Brain pericyte (primary cell): ENCODE measurements around the gene IFNAR2.
"Not testable (repeated sequence)": the region's sequence is repeated elsewhere in the genome, so short reads cannot be mapped to it uniquely, and the experiment has no call there.

Experiments
- DNase-seq: peaks from one replicate; pipeline ENCODE4 v3.0.0-alpha.2; 2012; ENCODE audit warnings: low read depth, low spot score

Gene IFNAR2

DNA sequence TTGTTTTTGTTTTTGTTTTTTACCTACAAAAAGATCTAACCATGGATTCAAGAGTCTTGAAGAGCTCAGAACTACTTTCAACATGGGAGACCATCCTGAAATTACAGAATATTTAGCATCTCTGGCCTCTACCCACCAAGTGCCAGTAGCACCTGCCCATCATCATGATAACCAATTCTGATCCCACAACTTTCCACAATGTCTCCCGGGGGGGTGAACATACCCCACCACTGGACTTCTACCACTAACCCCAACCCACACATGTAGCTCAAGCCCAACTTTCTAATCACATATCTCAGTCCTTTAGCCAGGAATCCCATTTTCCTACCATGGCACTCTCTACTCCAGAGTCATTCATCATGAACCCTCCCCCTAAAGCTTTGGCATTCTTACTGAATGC lies 15.7 kb upstream of the IFNAR2 start:
- DNase-seq: no peak

DNA sequence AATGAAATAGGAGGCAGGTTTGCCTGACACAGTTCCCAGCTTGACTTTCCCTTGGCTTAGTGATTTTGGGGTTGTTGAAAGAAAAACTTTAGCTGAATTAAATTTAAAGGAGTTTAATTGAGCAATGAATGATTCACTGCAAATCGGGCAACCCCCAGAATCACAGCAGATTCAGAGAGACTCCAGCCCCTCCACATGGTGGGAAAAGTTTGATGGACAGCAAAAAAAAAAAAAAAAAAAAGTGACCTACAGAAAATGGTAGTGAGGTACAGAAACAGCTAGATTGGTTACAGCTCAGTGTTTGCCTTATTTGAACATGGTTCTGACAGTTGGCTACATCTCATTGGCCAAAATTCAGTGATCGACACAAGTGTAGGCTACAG lies 12.6 kb upstream of the IFNAR2 start:
- no peak for DNase-seq

DNA sequence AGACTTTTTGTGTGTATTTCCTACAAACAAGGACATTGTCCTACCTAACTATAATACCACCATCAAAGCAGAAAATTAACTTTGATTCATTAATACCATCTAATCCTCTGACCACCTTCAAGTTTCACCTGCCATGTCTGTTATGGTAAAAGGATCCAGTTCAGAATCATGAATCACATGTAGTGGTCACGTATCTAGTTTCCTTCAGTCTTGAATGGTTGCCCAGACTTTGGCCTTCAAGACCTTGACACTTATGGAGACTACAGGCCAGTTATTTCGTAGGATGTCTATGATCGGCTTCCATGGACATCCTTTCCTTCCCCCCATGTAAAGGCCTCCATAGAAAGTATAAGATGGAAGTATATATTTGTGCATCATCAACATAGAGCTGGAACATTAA lies 10.4 kb upstream of the IFNAR2 start:
- DNase-seq: no peak

DNA sequence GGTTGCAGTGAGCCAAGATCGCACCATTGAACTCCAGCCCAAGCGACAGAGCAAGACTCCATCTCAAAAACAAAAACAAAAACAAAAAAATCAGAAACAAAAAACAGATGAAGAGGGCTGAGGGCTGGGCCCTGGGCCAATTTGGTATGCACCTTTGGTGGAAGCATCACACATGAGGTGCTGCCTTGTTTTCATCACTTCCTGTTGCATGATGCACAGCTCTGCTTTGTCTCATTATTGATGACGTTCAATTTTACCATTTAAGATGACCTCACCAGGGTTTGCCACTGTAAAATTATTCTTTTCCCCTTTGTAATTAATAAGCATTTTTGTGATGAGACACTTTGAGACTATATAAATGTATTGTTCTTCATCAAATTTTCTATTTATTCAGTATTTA lies 9.8 kb upstream of the IFNAR2 start:
- DNase-seq: no peak

DNA sequence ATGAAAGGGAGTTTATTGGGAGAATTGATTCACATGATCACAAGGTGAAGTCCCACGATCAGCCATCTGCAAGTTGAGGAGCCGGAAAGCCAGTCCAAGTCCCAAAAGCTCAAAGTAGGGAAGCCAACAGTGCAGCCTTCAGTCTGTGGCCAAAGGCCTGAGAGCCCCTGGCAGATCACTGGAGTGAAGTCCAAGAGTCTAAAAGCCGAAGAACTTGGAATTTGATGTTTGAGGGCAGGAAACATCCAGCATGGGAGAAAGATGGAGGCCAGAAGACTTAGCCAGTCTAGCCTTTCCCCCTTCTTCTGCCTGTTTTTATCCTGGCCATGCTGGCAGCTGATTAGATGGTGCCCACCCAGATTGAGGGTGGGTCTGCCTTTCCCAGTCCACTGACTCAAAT lies 4.4 kb upstream of the IFNAR2 start:
- DNase-seq: not testable (repeated sequence)

DNA sequence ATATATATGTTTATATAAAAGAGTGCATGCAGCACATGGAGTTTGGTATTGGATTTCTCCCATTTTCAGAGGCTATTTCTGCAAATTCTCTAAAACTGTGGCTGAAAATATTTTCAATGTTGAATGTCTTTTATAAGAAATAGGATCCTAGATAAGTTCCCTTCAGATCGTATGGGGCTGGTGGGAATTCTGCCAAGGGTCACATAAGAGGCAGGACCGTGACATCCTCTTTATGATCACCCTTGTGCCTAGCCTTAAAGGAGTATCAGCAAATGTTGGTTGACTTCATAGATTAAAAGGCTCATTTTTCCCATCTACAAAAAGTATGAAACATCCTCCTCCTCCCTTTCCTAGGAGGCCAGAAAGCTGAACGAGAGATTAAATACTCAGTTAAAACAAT lies 1.3 kb upstream of the IFNAR2 start:
- DNase-seq: no peak

DNA sequence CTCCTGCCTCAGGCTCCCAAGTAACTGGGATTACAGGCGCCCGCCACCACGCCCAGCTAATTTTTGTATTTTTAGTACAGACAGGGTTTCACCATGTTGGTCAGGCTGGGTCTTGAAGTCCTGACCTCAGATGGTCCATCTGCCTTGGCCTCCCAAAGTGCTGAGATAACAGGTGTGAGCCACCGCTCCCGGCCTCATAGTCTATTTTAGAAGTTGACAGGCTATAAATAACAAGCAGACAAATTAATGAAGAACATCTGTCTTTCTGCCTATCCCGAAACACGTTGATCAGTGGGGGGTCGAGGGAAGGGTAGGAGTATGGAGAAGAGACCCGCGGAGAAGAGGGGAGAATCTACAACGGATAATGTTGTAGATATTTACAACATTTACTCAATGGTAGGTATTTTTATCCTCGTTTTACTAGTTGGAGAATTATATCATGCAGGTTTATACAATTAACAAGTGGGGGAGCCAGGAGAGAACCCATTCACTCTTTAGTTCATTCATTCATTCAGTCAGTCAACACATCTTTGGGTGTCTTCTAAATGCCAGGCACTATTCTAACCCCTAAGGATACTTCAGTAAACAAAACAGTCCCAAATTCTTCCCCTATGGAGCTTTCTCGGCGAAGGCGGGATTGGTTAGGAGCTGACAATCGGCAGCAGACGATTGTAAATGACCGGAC lies 497 bp upstream of the IFNAR2 start:
- no peak for DNase-seq

DNA sequence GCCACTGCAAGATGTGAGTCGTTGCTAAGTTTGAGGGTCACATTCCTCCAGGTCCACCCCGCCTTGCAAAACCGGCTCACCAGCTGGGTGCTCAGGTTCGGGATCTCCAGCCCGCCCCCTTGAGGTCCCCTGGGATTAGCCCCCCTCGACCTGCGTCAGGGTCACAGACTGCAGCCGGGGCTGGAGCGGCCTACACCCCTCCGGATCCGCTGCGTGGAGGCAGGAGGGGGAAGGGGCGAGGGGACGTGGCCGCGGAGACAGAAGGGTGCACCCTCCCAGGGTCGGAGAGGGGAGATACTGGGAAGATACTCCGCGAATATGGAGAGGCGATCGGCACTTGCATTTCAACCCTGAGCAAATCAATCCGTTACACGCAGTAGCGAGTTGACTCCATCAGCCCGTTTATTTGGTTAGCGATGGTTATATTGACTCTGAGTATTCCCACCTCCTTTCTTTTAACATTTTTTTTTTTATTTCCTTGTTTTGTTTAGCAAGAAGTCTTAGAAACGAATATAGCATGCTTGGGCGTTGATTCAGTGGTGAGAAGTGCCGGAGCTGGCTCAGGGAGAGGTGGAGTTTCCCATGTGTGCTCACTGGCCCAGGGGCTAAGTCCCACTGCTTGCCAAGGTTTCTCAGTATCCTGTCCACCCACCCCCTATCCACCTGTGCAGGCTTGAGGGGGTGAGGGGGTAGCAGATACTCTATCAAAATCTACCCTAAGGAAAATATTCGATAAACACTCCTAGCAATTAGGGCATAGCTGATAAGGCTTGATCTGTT lies 997 bp downstream of the IFNAR2 start:
- DNase-seq: no peak

DNA sequence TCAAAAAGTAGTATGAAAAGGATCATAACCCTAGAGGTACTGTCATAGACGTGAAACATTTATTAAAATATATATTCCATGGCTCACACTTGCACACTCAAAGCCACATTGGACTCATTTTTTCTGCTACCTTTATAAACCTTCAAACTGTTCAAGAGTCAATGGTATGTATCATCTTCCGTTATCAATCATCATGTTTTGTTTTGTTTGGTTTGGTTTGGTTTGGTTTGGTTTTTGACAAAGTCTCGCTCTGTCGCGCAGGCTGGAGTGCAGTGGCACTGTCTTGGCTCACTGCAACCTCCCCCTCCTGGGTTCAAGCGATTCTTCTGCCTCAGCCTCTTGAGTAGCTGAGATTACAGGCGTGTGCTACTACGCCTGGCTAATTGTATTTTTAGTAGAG lies 1.8 kb downstream of the IFNAR2 start:
- DNase-seq: no peak

DNA sequence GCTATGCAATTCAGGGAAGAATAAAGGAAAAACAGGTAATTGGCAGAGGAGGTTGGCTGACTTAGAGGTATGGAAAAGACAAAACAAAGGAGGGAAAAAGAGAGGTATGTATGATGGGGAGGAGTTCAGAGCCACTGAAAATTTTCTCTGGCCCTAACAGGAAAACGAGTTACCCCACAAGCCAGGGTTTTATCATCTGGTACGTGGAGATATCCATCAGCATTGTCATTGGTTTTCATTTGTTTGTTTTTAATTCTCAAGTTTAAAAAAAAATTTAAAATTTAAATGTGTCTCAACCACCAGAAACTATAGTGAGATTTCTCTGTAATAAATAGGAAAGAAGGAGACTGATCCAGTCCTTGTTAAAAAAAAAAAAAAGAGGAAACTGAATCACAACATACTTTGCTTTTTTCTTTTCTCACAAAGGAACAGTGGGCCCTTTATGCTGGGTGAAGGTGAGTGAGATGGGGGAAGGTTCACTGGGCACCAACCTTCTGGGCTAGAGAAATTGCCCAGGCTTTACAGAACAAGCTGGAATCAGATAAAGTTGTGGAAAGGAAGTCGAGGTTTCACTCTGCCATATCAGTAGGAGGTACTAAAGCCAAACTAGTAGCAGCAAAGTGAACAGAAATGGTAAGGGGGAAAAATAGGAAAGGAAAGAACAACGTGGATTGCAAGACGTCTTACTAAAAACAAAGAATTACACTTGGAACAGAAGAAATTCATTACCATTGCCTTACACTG lies 2.7 kb downstream of the IFNAR2 start:
- DNase-seq: no peak

DNA sequence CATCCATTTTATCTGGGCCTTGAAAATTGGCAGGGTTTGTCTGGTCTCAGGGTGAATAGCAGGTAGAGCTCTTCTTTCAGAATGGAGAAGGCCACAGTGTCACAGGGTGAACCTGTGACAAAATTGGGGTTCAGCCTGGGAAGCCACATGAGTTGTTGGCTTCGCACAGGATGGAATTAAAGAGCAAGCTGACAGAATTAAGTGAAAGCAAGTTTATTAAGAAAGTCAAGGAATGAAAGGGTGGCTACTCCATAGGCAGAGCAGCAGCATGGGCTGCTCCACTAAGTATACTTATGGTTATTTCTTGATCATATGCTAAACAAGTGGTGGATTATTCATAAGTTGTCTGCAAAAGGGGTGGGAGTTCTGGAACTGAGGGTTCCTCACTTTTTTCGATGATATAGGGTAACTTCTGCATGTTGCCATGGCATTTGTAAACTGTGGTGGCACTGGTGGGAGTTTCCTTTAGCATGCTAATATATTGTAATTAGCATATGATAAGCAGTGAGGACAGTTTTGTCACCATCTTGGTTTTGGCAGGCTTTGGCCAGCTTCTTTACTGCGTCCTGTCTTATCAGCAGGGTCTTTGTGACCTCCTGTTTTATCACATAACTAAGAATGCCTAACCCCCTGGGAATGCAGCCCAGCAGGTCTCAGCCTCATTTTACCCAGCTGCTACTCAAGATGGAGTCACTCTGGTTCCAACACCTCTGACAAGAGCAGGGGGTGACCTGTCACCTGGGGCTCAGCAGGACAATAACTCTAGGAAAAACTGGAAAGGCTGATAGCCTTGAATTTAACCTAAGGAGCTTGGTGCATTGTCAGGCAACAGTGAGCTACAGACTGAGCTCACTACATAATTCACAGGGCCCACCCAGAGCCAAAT lies 5.1 kb downstream of the IFNAR2 start:
- no peak for DNase-seq

DNA sequence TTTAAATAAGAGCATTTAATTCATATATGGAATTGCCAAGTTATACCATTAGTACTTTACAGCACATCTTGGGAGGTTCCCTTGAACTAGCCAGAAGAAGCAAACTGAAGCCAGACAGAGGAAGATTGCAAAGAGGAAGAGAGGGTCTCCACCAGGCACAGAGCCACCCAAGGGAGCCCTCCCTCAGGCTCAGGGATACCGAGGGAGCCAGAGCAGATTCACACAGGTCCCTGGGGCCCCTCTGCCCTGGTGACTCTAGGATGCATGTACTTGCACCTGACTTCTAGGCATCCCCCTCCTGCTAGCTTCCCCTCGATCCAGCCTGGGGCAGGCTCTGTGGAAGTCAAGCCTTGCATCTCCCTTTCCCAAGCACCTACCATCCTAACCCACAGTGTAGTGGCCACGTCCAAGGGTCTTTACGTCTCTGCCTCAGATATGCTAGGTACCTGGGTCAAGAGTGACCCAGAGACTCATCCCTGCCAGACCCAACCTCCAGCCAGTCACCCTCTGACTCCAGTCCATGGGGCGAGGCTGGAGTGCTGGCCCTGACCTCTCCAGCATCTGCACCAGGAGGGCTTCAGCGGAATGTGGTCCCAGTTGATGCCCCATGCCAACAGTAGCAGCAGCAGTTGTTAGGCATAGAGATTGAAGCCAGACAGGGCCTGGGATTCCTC lies 6.4 kb downstream of the IFNAR2 start:
- DNase-seq: no peak

DNA sequence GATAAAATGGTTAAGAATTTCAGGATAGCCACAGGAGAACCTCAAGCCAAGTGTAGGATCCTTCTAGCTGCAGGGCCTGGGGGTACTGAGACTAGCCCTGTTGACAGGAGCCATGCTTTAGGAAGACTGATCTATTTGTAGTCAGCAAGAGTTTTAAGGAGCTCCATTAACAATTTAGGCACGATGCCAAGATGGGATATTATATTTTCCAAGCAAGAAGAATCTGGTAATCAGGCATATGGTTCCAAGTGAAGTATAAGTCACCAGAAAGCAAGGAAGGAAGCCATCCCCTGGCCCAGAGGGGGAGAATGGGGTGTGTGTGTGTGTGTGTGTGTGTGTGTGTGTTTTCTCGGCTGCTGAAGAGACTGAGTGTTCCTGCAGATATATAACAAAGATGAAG lies 7.0 kb downstream of the IFNAR2 start:
- no peak for DNase-seq

DNA sequence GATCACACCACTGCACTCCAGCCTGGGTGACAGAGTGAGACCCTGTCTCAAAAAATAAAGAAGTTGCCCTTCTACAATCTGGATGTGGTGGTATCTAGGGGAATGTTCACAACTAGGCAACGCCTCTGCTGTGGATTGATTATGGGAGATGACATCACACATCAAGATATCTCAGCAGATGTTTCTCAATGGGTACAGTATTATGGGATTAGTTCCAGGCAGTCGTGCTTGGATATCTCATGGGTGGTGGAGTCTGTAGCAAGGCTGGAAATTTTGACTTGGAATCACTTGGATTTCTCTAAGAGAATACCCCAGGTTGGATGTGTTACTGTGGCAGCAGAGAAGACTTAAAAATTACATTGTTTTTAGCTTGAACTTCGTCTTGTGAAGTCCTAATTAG lies 7.7 kb downstream of the IFNAR2 start:
- no peak for DNase-seq

DNA sequence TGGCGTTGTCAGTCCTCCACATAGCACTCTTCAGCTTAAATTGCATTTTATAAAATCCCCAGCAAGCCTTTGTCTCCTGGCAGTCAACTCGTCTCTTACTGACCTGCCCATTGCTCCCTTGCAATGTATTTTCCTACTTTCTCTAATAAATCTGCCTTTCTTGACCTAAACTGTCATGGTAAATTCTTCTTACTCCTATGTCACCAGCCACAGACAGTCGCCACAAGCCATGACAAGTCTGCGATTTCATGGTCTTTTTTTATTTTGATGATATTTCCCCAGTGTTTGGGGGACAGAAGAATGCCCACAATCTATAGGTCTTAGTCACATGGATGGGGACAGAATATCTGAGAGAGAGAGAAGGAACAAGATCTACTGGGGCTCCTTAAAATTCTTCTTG lies 8.4 kb downstream of the IFNAR2 start:
- no peak for DNase-seq

DNA sequence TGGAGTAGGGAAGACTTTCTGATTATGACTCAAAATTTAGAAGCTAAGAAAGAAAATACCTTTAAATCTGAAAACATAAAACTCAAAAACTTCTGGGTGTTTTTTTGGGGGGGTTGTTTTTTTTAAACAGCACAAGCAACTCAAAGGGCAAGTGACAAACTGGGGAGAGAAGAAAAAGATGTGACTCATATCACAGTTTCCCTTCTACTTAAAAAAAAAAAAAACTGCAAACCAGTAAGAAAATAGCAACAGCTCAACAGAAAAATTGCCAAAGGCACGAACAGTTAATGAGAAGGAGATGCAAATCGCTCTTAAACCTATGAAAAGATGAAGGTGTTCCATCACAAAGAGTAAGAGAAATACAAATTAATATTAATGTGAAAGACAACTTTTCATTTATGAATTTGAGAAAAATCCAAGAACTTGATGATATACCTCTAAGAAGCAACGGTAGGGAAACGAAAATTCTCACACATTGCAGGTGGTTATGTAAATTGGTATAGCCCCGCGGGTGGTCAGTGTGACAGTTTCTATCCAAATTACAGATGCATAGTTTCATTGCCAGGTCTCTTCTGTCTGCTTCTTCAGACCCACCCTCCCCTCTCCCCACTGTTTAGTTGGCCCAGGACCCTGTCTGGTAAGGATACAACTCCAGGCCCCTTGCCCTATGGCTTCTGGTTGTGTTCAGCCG lies 9.0 kb downstream of the IFNAR2 start:
- no peak for DNase-seq

DNA sequence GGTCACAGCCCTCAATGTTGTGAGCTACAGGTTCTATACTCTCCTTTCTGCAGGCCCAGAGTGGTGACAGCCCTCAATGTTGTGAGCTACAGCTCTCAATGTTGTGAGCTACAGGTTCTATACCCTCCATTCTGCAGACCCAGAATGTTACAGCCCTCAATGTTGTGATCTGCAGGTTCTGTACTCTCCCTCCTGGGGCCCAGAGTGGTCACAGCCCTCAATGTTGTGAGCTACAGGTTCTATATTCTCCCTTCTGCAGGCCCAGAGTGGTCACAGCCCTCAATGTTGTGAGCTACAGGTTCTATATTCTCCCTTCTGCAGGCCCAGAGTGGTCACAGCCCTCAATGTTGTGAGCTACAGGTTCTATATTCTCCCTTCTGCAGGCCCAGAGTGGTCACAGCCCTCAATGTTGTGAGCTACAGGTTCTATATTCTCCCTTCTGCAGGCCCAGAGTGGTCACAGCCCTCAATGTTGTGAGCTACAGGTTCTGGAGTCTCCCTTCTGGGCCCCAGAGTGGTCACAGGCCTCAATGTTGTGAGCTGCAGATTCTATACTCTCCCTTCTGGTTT lies 9.9 kb downstream of the IFNAR2 start:
- DNase-seq: not testable (repeated sequence)

DNA sequence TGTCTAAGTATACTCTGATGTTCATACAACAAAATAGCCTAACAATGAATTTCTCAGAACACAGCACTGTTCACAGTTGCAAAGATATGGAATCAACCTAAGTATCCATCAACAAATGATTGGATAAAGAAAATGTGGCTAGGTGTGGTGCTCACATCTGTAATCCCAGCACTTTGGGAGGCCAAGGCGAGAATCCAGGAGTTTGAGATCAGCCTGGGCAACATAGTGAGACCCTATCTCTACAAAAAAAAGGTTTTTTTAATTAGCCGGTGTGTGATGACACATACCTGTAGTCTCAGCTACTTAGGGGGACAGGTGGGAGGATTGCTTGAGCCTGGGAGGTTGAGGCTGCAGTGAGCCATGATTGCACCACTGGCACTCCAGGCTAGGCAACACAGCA lies 10.7 kb downstream of the IFNAR2 start:
- no peak for DNase-seq

DNA sequence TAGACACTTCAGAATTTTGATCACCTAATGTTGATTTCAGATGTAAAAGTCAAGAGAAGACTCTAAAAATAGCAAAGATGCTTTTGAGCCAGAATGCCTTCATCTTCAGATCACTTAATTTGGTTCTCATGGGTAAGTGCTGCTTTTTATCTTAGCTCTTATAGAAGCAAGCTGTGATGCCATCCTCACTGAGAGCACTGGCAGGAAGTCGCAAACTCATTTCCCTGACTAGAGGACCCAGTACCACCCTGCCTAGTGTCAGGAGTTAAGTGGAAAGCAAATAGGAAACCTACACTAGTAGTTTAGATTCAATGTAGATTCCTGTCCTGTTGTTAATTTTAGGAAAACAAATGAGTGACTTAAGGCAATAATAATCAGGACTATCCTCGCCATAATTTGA lies 12.1 kb downstream of the IFNAR2 start:
- no peak for DNase-seq

DNA sequence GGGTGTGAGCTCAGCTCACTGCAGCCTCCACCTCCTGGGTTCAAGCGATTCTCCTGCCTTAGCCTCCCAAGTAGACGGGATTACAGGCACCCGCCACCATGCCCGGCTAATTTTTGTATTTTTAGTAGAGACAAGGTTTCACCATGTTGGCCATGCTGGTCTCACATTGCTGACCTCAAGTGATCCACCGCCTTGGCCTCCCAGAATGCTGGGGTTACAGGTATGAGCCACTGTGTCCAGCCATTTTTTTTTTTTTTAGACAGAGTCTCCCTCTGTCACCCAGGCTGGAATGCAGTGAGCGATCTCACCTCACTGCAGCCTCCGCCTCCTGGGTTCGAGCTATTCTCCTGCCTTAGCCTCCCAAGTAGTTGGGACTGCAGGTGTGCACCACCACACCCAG lies 13.1 kb downstream of the IFNAR2 start:
- DNase-seq: not testable (repeated sequence)
